Esophagus squamous epithelium (tissue), 4 donors: ENCODE measurements around the gene CCDC92.

Experiments used
- POLR2A ChIP-seq, 4 donors: fragments of 450-650 bp; IDR thresholded peaks; one replicate each; pipeline ENCODE4 v1.6.1; 2017; ENCODE audit warnings: antibody characterized with exemption in 4 of 4, mild to moderate bottlenecking in 4 of 4, moderate library complexity in 3 of 4
- TF ChIP-seq, protein P1 (sequence below), 6 experiments: fragments of 450-650 bp in 4 of 6; fragments of 200-600 bp in 2 of 6; sonication (generic) in 2 of 6; IDR thresholded peaks; one replicate each; pipeline ENCODE4 v1.5.1; 2016 to 2019; ENCODE audit warnings: antibody characterized with exemption in 6 of 6, mild to moderate bottlenecking in 4 of 6, moderate library complexity in 4 of 6

DNA sequence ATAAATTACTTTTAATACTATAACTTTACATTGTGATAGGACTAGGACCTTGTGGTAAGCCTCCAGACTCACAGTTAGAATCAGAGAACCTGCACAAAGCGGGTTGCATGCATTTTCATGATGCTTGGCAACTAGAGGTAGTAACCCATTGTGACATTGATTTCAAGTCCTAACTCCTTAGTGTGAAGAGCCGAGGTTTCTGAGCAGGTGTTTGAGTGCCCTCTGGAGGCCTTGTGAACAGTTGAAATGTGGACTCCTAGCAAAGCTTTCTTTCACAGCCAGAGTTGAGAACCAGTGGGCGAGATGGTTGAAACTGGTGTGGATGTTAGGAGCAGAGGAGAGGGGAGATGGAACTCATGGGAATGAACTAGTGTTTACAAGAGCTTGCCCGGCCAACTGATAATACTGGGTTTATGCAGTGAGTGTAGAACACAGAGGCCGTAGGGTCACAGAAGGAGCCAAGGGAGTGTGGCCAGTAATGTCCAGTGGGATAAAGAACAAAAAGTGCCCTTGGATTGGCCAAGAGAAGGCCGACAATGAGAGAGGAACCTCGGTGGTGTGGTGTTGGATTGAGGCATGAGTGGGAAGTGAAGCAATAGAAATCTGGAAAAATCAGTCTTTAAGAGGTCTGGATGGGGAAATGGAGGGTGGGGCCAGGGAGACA lies 11.3 kb upstream of the CCDC92 start:
- TF ChIP-seq, protein P1, sequence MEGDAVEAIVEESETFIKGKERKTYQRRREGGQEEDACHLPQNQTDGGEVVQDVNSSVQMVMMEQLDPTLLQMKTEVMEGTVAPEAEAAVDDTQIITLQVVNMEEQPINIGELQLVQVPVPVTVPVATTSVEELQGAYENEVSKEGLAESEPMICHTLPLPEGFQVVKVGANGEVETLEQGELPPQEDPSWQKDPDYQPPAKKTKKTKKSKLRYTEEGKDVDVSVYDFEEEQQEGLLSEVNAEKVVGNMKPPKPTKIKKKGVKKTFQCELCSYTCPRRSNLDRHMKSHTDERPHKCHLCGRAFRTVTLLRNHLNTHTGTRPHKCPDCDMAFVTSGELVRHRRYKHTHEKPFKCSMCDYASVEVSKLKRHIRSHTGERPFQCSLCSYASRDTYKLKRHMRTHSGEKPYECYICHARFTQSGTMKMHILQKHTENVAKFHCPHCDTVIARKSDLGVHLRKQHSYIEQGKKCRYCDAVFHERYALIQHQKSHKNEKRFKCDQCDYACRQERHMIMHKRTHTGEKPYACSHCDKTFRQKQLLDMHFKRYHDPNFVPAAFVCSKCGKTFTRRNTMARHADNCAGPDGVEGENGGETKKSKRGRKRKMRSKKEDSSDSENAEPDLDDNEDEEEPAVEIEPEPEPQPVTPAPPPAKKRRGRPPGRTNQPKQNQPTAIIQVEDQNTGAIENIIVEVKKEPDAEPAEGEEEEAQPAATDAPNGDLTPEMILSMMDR (IDR thresholded peaks at IDR 0.05): peak; percentile 23 to 65 (median 44)
- no peak for TF ChIP-seq POLR2A (IDR thresholded peaks at IDR 0.05)
